Measurements from ENCODE around the gene MYO5A.

- TF ChIP-seq EP300 (IDR thresholded peaks at IDR 0.05; ENCODE audit: borderline replicate concordance in 1 of 2, control insufficient read depth in 1 of 2, low read depth in 2 of 2, low read length in 2 of 2): no peak
- no peak for TF ChIP-seq CTCF (IDR thresholded peaks at IDR 0.05 in 2 of 3, conservative IDR thresholded peaks at IDR 0.05 in 1 of 3; ENCODE audit: control insufficient read depth in 2 of 3, extremely low read depth in 1 of 3, insufficient read depth in 1 of 3, low read depth in 3 of 3, low read length in 3 of 3)
- no peak for TF ChIP-seq RB1 (IDR thresholded peaks at IDR 0.05; ENCODE audit: borderline replicate concordance)
- no peak for TF ChIP-seq SMC3 (IDR thresholded peaks at IDR 0.05; ENCODE audit: borderline replicate concordance, low read length)
- no peak for TF ChIP-seq ATF2 (IDR thresholded peaks at IDR 0.05; ENCODE audit: low read length)
- TF ChIP-seq ATF3 (IDR thresholded peaks at IDR 0.05; ENCODE audit: borderline replicate concordance, extremely low read depth, low read depth, low read length): no peak
- TF ChIP-seq EZH2 (IDR thresholded peaks at IDR 0.05; ENCODE audit: borderline replicate concordance, control insufficient read depth, low read depth, low read length): no peak
- no peak for TF ChIP-seq RAD21 (IDR thresholded peaks at IDR 0.05; ENCODE audit: insufficient read depth, low read depth, low read length)
- no peak for TF ChIP-seq SMAD1 (IDR thresholded peaks at IDR 0.05; ENCODE audit: low read depth, partially characterized antibody)
- TF ChIP-seq SP1 (IDR thresholded peaks at IDR 0.05; ENCODE audit: low read depth, low read length): no peak
- TF ChIP-seq ZNF274 (IDR thresholded peaks at IDR 0.05; ENCODE audit: insufficient read depth, insufficient read length): no peak
Observed at GRCh38 chr15:52480990-52481389, 47.7 kb downstream of the MYO5A start.
